ENCODE measurements around the gene TNK2. TPM values are rescaled to one million over a fixed set of nuclear protein-coding genes. Genes with fewer than 3 reads are reported as not detected.
"Not testable (repeated sequence)": the region's sequence is repeated elsewhere in the genome, so short reads cannot be mapped to it uniquely, and the experiment has no call there.

Gene TNK2
- total RNA-seq, 1 donor from 2014 or later, result 122 TPM

GRCh38 chr3:195873971-195874370, 34.4 kb downstream of the TNK2 start:
- intact Hi-C loops (cut with micrococcal nuclease), result no loop called here
- Mint-ChIP-seq H3K36me3 (ENCODE audit: low read depth) (peaks cover 22% of the 10 kb centered on the region), H3K4me1 (ENCODE audit: low read depth) (no peaks in the 10 kb centered on the region), H3K27ac (no peak overlapping the region), H3K9me3 (no peaks in the 10 kb centered on the region), H3K27me3 (ENCODE audit: low read depth) (no peaks in the 10 kb centered on the region), H3K4me3 (ENCODE audit: low read depth) (no peak overlapping the region)
- DNase-seq (ENCODE audit: low spot score), result no peak

GRCh38 chr3:195873281-195873887, 35.0 kb downstream of the TNK2 start:
- no peak overlapping the region for H3K4me3 Mint-ChIP-seq (ENCODE audit: low read depth)
- intact Hi-C loops (cut with micrococcal nuclease), result no loop called here
- H3K4me1 Mint-ChIP-seq (ENCODE audit: low read depth), result no peaks in the 10 kb centered on the region
- no peak for DNase-seq (ENCODE audit: low spot score)
- H3K27ac Mint-ChIP-seq, result no peak overlapping the region
- H3K36me3 Mint-ChIP-seq (ENCODE audit: low read depth), result peaks cover 22% of the 10 kb centered on the region
- no peaks in the 10 kb centered on the region for H3K27me3 Mint-ChIP-seq (ENCODE audit: low read depth)
- no peaks in the 10 kb centered on the region for H3K9me3 Mint-ChIP-seq

- Mint-ChIP-seq H3K4me3 (ENCODE audit: low read depth) (no peak overlapping the region), H3K4me1 (ENCODE audit: low read depth) (no peaks in the 10 kb centered on the region), H3K27me3 (ENCODE audit: low read depth) (no peaks in the 10 kb centered on the region), H3K36me3 (ENCODE audit: low read depth) (peaks cover 22% of the 10 kb centered on the region), H3K9me3 (no peaks in the 10 kb centered on the region), H3K27ac (no peak overlapping the region)
- intact Hi-C loops (cut with micrococcal nuclease), result no loop called here
- DNase-seq (ENCODE audit: low spot score), result no peak
Measured at GRCh38 chr3:195872800-195873199, 35.6 kb downstream of the TNK2 start.

DNA sequence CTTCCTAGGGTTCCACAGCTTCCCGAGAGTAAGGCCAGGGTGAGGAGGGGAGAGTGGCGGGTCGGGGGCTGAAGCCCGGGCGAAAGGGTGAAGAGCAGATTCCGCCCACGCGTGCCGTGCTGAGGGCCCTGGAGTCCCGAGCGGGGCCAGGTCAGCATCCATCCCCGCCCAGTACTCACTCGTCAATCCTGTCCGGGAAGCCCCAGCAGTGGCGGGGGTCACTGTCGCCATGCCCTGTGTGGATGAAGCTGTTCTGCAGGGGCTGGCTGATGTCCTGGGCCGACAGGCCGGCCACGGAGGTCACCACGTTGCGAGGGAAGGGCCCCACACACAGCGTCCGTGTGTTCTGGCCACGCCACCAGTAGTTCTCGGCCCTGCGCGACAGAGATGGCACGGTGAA, 36.3 kb downstream of the TNK2 start:
- Mint-ChIP-seq H3K4me1 (ENCODE audit: low read depth) (no peaks in the 10 kb centered on the region), H3K27ac (no peak overlapping the region), H3K9me3 (no peaks in the 10 kb centered on the region), H3K27me3 (ENCODE audit: low read depth) (no peaks in the 10 kb centered on the region), H3K36me3 (ENCODE audit: low read depth) (peaks cover 16% of the 10 kb centered on the region), H3K4me3 (ENCODE audit: low read depth) (no peak overlapping the region)
- intact Hi-C loops (cut with micrococcal nuclease), result no loop called here
- DNase-seq (ENCODE audit: low spot score), result no peak

- H3K27ac Mint-ChIP-seq; H3K27me3 Mint-ChIP-seq (ENCODE audit: low read depth); intact Hi-C loops (cut with micrococcal nuclease); H3K4me3 Mint-ChIP-seq (ENCODE audit: low read depth); DNase-seq (ENCODE audit: low spot score); H3K4me1 Mint-ChIP-seq (ENCODE audit: low read depth); H3K9me3 Mint-ChIP-seq: not testable (repeated sequence)
- peaks cover 13% of the 10 kb centered on the region for H3K36me3 Mint-ChIP-seq (ENCODE audit: low read depth)
Measured at GRCh38 chr3:195871686-195872085, 36.7 kb downstream of the TNK2 start.

GRCh38 chr3:195870937-195871336, 37.4 kb downstream of the TNK2 start:
- H3K27ac Mint-ChIP-seq, result no peak overlapping the region
- DNase-seq (ENCODE audit: low spot score), result no peak
- intact Hi-C loops (cut with micrococcal nuclease), result no loop called here
- no peaks in the 10 kb centered on the region for H3K9me3 Mint-ChIP-seq
- H3K36me3 Mint-ChIP-seq (ENCODE audit: low read depth), result peaks cover 13% of the 10 kb centered on the region
- H3K4me3 Mint-ChIP-seq (ENCODE audit: low read depth), result no peak overlapping the region
- H3K4me1 Mint-ChIP-seq (ENCODE audit: low read depth), result no peaks in the 10 kb centered on the region
- H3K27me3 Mint-ChIP-seq (ENCODE audit: low read depth), result no peaks in the 10 kb centered on the region

GRCh38 chr3:195870442-195870841, 37.9 kb downstream of the TNK2 start:
- no peaks in the 10 kb centered on the region for H3K4me1 Mint-ChIP-seq (ENCODE audit: low read depth)

DNA sequence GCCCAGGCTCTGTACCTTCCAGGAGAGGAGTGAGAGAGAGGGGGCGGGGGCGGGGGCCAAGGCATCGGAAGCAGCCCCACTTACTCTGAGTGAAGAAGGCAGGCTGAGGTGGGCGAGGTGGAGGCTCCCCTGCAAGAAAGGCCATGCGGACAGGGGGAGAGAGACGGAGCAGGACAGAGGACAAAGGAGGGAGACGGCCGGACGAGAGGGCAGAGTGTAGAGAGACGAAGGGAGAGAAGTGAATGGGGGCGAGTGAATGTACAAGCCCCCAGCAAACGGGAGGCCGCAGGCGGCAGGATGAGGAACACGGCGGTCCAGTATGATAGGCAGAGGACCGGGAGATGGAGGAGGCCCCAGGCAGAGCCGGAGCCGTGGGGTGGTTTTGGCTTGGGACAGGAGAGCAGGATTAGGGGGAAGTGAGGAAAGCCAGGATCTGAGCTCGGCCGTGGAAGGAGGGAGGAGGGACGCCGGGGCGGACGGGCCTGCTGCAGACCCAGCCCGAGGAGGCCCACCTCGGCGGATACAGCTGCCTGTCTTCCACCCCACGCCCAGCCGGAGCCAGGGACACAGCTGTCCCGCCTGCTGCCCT, 38.8 kb downstream of the TNK2 start:
- Mint-ChIP-seq H3K27ac (no peak overlapping the region), H3K27me3 (ENCODE audit: low read depth) (no peaks in the 10 kb centered on the region), H3K36me3 (ENCODE audit: low read depth) (peaks cover 18% of the 10 kb centered on the region), H3K9me3 (no peaks in the 10 kb centered on the region), H3K4me3 (ENCODE audit: low read depth) (no peak overlapping the region), H3K4me1 (ENCODE audit: low read depth) (no peaks in the 10 kb centered on the region)
- no peak for DNase-seq (ENCODE audit: low spot score)
- intact Hi-C loops (cut with micrococcal nuclease), result no loop called here

More at GRCh38 chr3:195870442-195870841, 37.9 kb downstream of the TNK2 start:
- intact Hi-C loops (cut with micrococcal nuclease), result no loop called here
- H3K27ac Mint-ChIP-seq, result no peak overlapping the region
- DNase-seq (ENCODE audit: low spot score), result no peak
- H3K9me3 Mint-ChIP-seq, result no peaks in the 10 kb centered on the region
- H3K4me3 Mint-ChIP-seq (ENCODE audit: low read depth), result no peak overlapping the region
- H3K36me3 Mint-ChIP-seq (ENCODE audit: low read depth), result peaks cover 16% of the 10 kb centered on the region
- H3K27me3 Mint-ChIP-seq (ENCODE audit: low read depth), result no peaks in the 10 kb centered on the region

DNA sequence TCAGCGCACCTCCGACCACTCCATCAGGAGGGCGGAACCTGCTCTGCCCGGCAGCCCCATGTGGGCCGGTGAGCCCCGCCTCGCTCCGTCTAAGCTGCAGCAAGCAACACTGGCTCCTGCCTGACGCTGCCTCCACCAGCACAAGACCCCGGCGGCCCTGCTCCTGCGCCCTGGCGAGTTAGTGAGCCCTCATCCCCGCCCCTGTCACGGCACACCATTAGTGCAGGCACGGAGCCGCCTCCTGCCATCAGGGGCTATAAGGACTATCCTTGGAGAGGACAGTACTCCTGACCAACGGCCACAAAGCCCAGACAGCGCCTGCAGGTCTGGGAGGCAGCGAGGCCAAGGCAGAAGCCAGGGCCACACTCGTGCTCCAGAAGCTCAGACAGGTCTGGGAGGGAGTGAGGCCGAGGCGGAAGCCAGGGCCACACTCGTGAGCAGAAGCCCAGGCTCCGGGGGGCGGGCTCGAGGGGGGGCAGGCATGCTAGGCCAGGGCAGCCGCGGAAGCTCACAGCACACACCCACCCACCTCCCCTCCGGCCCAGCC, 39.4 kb downstream of the TNK2 start:
- no peak overlapping the region for H3K27ac Mint-ChIP-seq

DNA sequence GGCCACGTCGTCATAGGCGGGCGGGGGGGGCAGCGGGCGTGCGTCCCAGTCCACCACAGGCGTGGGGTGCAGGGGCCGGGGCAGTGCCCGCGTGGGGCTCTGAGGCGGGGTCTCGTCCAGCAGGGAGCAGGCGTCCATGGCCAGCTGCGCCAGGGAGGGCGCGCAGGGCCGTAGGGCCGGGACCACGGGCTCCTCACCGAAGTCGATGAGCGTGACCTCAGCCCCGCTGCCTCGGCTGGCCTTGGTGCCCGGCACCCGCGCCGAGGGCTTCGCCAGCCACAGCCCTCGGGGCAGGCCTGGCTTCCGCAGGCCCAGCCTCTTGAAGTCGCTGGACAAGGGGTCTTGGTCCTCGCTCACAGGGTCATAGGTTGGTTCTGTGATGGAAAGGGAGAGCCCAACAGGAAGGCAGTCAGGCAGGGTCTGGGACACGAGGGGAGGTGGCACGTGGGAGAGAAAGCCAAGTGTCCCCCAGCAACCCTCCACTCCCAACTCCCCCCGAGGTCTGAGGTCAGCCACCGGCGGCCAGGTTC, 40.0 kb downstream of the TNK2 start:
- Mint-ChIP-seq H3K36me3 (ENCODE audit: low read depth) (peaks cover 19% of the 10 kb centered on the region), H3K4me1 (ENCODE audit: low read depth) (no peaks in the 10 kb centered on the region), H3K9me3 (no peaks in the 10 kb centered on the region), H3K27me3 (ENCODE audit: low read depth) (no peaks in the 10 kb centered on the region), H3K27ac (no peak overlapping the region), H3K4me3 (ENCODE audit: low read depth) (no peak overlapping the region)
- intact Hi-C loops (cut with micrococcal nuclease), result no loop called here
- no peak for DNase-seq (ENCODE audit: low spot score)

More for the DNA sequence above, 39.4 kb downstream of the TNK2 start:
- H3K27me3 Mint-ChIP-seq (ENCODE audit: low read depth), result no peaks in the 10 kb centered on the region
- H3K36me3 Mint-ChIP-seq (ENCODE audit: low read depth), result peaks cover 18% of the 10 kb centered on the region
- intact Hi-C loops (cut with micrococcal nuclease), result no loop called here
- DNase-seq (ENCODE audit: low spot score), result no peak
- no peak overlapping the region for H3K4me3 Mint-ChIP-seq (ENCODE audit: low read depth)
- H3K4me1 Mint-ChIP-seq (ENCODE audit: low read depth), result no peaks in the 10 kb centered on the region
- H3K9me3 Mint-ChIP-seq, result no peaks in the 10 kb centered on the region

- no peaks in the 10 kb centered on the region for H3K9me3 Mint-ChIP-seq
- peaks cover 25% of the 10 kb centered on the region for H3K36me3 Mint-ChIP-seq (ENCODE audit: low read depth)
- intact Hi-C loops (cut with micrococcal nuclease), result no loop called here
- peaks cover 2% of the 10 kb centered on the region for H3K4me1 Mint-ChIP-seq (ENCODE audit: low read depth)
- H3K27me3 Mint-ChIP-seq (ENCODE audit: low read depth), result no peaks in the 10 kb centered on the region
- DNase-seq (ENCODE audit: low spot score), result no peak
- H3K27ac Mint-ChIP-seq, result no peak overlapping the region
- no peak overlapping the region for H3K4me3 Mint-ChIP-seq (ENCODE audit: low read depth)
Measured at GRCh38 chr3:195867631-195868335, 40.6 kb downstream of the TNK2 start.

GRCh38 chr3:195866686-195867511, 41.5 kb downstream of the TNK2 start:
- Mint-ChIP-seq H3K9me3 (no peaks in the 10 kb centered on the region), H3K36me3 (ENCODE audit: low read depth) (peaks cover 25% of the 10 kb centered on the region), H3K4me3 (ENCODE audit: low read depth) (no peak overlapping the region), H3K27ac (no peak overlapping the region), H3K27me3 (ENCODE audit: low read depth) (no peaks in the 10 kb centered on the region), H3K4me1 (ENCODE audit: low read depth) (peaks cover 2% of the 10 kb centered on the region)
- intact Hi-C loops (cut with micrococcal nuclease), result no loop called here
- DNase-seq (ENCODE audit: low spot score), result no peak
